ENCODE measurements around the gene MAPK8IP1.
A peak's percentile ranks its signal among the peaks of the same experiment; 100 is the strongest.
"Not testable (repeated sequence)": the region's sequence is repeated elsewhere in the genome, so short reads cannot be mapped to it uniquely, and the experiment has no call there.

Gene MAPK8IP1
- total RNA-seq = 4.5 to 6.3 (median 5.0) reads per million in 4 experiments

DNA sequence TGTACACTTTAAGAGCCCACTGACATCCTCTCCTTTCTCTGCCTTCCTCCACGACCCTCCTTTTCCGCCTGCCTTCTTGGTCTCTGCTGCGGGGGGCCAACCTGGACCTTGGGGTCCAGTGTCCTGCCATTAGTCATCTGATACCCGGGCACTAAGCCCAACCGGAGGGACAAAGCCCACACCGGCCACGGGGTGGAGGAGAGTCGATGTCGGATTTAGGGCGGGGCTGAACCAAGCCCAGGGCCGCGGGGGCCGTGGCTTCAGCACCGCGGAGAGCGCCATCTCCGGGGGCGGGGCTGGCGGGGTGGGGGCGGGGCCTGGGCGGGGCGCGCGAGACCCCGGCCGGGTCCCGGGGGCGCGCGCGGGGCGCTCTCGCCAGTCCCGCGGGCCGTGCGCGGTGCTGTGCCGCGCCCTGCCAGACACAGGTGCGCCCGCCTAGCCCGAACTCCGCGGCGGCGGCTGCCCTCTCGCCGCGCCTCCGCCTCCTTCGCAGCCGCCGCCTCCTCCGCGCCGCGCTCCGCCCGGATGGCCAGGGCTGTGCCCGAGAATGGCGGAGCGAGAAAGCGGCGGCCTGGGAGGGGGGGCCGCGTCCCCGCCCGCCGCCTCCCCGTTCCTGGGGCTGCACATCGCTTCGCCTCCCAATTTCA, at the start of gene MAPK8IP1:
Gene MAPK8IP1 (plus strand): TSS at position 378 of the 647 bp plus-strand sequence. CDS start 170 bp downstream, at position 548.
- peak; percentile 51 for DNase-seq

DNA sequence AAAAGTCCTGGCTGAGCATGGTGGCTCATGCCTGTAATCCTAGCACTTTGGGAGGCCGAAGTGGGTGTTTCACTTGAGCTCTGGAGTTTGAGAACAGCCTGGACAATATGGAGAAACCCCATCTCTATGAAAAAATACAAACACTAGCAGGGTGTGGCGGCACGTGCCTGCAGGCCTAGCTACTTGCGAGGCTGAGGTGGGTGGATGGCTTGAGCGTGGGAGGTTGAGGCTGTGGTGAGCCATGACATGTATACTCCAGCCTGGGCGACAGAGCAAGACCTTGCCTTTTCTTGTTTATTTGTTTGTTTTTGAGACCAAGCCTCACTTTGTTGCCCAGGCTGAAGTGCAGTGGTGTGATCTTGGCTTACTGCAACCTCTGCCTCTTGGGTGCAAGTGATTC, 46.2 kb upstream of the MAPK8IP1 start:
- no peak for DNase-seq

DNA sequence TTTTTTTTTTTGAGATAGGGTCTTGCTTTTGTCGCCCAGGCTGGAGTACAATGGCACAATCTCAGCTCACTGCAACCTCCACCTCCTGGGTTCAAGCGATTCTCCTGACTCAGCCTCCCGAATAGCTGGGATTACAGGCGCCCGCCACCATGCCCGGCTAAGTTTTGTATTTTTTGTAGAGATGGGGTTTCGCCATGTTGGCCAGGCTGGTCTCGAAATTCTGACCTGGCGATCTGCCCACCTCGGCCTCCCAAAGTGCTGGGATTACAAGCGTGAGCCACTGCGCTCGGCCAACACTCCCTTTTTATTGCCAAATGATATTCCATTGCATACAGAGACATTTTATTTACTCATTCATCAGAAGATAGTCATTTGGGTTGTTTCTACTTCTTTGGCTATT, 45.2 kb upstream of the MAPK8IP1 start:
- not testable (repeated sequence) for DNase-seq

DNA sequence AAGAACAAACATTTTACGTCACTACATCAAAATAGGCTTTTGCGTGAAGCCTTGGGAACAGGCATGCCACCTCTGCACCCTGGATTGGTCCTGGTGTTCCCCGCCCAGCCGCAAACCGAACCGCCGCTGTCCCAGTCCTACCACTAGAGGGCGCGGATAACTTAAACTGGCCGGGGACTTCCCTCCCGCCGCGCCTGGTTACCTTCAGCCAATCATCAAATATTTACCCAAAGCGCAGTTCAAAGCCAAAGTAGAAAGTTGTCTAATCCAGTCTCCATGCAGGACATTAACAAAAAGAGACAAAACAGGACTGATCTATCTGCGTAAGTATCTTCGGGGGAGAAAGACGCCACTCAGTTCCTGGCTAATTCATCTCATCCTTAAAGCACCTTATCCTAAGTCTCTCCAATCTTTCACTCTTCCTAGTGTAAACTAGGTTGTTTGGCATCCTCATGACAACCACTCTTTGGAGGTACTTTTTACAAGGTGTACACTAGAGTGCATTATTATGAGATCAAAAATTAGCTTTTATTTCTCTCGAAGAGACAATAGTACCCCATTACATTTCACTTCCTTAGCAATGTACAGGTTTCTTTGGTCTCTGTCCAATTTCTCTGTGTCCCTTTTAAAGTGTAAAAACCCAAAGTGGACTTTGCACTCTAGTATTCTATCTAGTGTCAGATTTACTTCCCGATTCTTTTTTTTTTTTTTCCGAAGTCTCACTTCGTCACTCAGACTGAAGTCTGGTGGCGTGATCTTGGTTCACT, 42.1 kb upstream of the MAPK8IP1 start:
- peak; percentile 86 for DNase-seq

DNA sequence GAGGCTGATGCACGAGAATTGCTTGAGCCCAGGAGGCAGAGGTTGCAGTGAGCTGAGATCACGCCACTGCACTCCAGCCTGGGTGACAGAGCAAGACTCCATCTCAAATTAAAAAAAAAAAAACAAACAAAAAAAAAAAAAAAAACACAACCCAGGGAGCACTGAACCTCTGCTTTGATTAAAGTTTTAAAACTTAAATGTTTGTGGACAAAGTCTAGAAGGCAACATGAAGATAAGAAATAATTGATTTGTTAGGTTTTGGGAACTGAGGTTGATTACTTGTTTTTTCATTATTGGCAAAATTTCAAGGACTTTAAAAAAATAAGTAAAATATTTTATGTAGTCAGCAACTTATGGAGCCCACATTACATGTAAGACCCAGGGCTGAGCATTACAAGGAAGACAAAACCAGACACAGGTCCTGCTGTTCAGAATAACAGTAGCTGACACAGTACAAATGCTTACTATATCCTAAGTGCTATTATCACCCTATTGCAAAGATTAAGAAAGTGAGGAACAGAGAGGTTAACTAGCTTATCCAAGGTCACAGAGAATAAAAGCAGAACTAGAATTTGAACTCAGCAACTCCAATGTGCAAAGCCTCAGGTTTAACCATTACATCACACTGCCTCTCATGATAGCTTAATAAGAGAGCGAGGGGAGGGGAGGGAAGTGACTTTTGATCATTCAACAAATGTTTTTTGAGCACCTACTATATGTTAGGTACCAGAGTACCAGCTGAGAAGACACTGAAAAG, 40.5 kb upstream of the MAPK8IP1 start:
- no peak for DNase-seq

DNA sequence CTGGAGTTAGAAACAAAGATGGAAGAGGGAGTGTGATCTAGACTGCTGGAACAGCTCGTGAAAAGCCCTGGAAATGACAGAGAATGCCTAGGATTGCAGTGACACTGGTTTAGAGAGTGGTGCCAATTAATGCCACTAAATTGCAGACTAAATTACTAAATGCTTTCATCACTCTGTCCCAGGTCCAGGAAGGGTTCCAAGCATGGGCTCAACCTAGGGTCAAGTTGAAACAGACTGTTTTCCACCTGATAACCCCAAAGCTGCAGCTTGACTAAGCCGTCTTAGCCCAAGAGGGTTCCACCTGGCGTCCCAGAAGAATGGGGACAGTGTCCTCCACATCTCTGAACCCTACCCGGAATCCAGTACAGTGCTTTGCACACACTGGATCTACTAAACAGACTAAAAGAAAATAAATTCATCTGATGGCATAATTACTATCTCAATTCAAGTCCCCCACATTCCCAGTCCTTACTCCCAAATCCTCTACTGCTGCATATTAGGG, 39.2 kb upstream of the MAPK8IP1 start:
- no peak for DNase-seq

DNA sequence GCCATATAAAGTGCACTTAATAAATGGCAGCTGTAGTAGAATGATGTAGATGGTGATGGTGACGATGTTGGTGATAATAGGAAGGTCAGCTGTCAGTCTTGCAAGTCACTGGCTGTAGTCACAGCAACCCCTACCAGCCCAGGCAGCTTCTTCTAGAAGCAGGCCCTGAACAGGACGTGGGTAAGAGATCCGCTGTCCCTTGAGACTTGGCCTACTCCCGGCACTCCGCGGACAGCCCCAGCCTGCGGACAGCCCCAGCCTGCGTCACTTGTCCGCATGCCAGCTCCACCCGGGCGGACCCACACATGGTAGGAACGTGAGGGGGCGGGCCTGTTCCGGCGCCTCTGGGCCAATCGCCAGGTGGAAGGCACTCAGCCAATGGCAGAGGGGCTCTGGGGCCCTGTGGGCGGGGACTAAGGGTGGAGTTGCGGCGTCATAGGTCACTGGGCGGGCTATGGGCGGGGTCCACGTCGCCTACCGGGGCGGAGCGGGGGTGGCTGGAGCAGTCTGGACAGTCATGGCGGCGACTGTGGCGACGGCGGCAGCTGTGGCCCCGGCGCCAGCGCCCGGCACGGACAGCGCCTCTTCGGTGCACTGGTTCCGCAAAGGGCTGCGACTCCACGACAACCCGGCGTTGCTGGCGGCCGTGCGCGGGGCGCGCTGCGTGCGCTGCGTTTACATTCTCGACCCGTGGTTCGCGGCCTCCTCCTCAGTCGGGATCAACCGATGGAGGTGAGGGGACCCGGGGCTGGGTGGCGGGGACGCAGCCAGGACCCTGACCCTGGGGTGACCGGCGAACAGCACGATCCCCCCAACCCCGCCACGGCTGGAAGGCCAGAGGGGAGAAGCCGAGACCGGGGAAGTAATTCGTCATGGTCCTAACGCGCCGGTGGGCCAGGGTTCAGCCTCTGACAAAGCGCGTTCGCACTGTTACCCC, 38.2 kb upstream of the MAPK8IP1 start, which contains the start of gene CRY2:
Gene CRY2 (plus strand): TSS at position 502 of the 937 bp plus-strand sequence. CDS start 16 bp downstream, at position 518.
- DNase-seq = peak; percentile 97

DNA sequence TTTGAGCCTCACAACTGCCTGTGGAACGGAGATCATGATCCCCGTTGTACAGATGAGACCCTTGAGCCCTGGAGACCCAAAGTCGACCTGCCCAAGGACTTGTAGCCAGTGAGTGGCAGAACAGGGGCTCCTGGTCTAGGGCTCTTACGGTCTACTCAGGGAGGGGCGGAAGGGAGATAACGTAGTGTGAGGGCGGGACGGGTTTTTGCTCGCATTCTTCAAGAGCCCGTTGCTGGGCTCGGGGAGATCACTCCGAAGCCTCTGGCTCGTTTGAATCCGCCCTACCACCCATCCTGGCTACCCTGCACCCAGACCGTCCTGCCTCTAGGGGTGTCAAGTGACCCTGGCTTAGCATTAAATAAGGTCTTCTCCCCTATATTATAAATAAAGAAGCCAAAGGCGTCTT, 37.5 kb upstream of the MAPK8IP1 start:
- peak; percentile 29 for DNase-seq

DNA sequence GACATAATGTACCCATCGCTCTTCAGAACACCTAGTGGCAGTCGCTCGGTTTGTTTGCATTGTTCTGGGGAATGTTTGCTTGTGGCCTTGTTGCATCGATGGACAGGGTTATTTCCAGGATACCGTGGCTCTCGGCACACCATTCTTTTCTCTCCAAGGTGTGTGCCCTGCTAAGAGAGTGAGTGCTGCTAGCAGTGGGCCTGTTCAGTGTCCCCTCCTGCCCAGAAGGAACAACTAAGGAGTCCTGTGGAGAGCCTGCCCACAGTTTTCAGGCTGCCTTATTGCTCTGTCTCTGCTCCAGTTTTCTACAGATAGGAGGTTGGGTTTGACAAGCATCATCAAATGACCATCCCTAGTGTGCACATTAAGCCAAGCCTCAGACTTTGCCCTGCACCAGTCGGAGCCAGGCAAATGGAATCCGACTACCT, 36.8 kb upstream of the MAPK8IP1 start:
- DNase-seq = no peak

DNA sequence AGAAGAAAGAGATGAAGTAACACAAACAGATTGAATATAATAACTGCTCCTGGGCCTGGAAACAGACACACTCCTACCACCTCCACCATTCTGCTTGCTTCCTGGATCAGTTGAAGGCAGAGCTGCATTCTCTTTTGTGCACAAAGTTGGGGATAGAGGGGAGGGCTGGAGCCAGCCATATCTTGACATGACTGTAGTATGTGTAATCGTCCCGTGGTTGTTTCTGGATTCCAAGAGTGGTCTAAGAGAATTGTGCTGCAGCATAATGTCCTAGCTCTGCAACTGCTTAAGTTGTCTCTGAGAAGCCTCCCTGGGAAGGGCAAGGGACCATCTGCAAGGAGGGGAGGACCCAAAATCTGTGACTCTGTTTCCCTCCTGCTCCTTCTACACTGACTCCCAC, 35.0 kb upstream of the MAPK8IP1 start:
- DNase-seq = no peak

DNA sequence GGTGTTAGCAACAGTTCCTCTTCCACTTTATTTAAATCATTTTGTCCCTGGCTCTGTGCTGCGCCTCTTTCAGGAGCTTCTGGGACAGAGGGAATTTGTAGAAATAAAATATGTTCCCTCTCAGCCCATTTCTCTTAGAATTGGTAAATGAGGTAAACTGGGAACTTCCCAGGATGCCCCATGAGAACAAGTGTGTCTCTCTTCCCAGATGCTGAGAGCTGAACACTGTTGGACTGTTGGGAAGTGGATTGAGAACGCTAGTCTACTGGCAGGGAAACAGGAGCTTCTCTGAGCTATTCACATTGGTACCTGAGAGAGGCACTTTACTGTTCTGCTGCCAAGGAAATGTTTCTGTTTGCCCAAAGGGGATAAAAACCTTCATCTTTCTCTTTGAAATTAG, 34.2 kb upstream of the MAPK8IP1 start:
- no peak for DNase-seq

DNA sequence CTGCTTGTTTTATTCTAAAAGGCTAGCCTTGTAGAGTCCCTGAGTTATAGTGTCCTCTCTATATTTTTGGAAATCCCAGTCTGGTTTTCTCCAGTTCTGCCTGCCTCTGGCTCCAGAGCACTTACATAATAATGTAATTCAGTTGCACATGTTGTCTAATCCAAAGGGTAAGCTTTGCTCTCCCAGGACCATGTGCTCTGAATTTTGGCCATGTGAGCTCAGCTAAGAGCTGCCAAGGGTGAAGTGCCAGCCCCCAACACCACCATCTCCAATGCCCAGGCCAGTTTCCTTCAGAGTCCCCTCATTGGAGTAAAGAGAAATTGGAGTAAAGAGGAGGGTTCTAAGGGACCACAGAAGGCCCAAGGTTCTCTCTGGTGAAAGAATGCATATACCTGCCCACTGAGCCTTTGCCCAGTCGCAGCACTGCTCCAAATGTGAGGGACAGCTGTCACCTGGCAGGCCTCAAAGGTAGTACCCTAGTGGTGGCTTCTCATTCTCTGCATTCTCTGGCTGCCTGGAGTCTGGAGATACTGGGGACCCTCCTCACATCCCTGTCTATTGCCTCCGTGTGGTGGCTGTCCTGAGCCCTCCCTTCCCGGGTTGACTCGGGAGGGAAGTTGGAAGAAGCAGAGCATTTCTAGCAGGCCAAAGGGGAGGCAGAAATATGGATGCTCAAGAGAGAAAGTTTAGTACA, 33.3 kb upstream of the MAPK8IP1 start:
- DNase-seq = no peak

DNA sequence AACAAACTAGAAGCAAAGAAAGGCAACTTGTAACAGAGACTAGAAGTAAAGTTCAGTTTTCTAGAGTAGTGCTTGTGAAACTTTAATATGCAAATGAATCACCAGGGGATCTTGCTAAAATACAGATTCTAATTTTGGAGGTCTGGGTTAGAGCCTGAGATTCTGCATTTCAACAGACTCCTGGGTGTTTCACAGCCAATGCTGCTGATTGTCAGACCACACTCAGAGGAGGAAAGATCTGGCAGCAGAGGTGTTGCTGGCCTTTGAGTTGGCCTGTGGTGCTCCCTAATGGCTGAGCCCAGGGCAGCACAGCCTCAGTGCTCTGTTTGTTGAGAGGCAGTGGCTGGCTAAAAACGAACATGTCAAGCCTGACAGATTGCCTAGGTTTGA, 32.7 kb upstream of the MAPK8IP1 start:
- no peak for DNase-seq

DNA sequence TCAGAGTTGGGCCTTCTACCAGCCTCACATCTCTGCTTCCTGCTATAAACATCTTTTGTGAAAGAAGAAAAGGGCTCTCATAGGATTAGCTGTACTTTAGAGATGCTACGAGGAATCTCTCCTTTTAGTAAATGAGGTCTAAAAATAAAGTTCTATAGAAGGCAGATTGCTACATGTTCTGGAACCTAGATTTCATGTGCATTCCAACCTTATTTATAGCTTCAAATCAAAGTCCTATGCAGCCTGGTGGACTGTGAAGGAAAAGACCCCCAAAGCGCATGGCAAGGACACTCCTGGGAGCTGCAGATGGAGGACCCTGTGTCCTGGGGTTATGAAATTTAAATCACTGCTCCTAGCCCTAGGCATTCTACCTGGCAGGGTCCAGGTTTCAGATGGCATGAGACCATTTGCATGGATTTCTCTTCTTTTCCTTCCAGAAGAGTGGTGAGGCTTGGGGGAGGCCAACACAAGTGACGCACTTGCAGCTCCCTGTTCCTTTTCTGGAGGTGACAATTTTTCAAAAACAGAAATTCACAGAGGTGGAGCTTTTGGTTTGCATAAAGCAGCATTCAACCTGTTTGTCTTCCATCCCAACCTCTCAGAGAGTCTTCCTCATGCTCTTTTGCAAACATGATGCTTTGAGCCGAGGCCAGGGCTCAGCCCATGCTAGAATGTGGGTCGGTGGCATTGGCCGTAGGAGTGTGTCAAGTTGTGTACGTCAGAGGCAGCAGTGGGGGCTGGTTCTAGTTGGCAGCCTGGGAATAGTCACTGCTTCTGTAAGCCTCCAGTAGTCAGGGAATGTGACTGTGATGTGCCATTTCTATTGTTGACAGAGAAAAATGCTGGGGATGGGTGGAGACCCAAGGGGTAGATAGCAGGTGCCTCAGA, 31.9 kb upstream of the MAPK8IP1 start:
- no peak for DNase-seq

DNA sequence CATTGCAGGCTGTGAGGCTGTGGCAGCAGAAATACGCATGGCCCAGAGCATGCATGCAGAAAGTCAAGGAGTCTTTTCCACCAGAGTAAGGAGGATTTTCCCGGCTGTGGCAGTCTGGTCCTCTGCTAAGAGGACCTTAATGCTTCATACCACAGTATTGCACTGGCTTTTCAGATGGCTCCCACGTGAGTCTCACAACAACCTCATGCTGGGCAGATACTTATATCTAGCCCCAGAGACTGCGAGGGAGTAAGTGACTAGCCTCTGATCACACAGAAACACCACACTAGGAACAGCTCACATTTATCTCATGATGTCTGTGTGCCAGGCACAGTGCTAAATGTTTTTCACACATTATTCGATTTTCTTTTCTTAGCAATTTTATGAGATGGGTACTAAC, 30.1 kb upstream of the MAPK8IP1 start:
- DNase-seq = no peak

DNA sequence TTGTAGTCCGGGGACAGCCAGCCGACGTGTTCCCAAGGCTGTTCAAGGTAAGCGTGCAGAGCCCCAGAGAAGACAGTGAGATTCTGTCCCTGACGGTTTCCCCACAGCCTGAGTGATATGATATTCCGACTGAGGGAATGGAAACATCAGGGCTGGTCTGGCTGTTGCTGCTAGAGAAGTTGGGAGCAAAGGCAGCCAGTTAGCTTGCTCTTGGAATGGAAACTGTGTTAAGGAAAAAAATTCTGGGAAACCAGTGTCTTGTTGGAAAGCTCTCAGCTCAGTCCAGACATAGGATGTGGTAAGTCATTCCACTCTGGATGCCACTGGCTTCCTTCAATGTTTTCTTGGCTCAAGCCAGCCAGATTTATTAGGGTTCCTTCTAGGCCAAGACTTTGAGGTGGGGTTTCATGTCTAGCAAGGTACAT, 29.4 kb upstream of the MAPK8IP1 start:
- no peak for DNase-seq

DNA sequence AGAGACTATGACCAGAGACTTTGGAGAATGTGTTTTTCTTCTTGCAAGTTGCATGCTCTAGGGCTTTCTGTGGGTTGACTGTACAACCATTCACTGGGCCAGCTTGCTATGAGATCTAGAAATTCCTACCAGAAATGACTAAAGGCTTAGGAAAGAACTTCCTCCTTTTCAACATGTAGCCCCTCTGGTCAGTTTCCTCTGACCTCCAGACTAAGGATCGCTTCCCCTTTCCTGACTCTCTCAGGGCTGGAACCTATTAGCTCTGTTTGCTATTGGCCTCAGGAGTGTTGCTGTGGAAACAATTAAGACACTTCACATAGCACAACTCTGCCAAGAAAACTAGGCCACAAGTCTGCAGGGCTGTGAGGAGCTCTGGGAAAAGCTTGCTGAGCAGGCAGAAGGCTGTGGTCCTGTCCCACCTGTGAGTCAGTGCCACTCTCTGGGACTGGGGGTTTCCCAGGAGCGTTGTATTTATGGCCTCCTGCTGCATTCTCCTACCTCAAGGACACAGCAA, 27.4 kb upstream of the MAPK8IP1 start:
- DNase-seq = no peak

DNA sequence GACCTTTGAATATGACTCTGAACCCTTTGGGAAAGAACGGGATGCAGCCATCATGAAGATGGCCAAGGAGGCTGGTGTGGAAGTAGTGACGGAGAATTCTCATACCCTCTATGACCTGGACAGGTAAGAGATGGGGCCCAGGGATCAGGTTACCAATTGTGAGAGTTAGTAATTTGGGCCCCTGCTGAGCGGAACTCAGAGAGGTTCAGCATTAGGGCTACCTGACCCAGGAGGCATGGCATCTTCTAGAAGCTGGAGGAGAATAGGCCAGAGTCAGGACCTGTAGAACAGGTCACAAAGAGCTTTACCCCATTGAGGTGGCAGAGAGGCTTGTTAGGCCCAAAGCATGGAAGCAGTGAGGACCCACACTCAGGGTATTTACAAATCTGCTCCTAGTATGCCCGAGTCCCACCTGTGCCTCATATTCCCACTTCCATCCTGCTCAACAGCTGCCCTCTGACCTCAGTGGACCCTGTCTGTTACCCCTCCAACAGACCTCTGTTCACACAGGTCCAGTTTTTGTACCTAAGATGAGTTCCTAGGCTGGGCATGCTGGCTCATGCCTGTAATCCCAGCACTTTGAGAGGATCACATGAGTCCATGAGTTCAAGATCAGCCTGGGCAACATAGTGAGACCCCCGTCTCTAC, 26.6 kb upstream of the MAPK8IP1 start:
- no peak for DNase-seq

DNA sequence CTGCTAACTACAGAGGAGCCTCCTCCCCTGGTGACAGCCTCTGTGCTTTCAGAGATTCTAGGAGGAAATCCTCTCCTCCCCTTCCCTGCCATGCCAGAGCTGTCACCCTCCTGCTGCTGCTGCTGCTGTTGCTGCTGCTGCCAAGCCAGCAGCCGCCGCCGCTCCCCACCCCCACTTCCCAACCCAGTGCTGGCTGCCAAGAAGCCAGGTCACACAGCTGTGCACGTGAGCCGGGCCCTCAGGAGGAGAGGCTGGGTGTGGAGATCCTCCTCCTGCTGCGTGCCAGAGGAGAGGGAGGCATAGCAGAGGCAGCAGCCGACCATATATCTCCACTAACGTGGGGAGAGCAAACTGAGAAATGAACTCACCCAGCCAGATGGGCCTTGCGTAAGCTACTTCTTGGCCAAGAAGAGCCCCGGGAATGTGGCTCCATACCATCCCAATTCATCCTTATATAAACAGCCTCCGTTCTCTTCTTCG, 25.8 kb upstream of the MAPK8IP1 start:
- DNase-seq = no peak

Measured in effector CD8-positive, alpha-beta T cell (primary cell).